GM19023 (cell line): ENCODE results near the gene FEM1C.

ENCODE experiments used
- ATAC-seq: cut with Tn5 transposase; IDR thresholded peaks from one replicate; pipeline ENCODE4 v1.9.1; 2021; ENCODE audit warnings: mild to moderate bottlenecking, moderate library complexity; ENCODE audit not compliant: unreplicated experiment

Gene FEM1C

DNA sequence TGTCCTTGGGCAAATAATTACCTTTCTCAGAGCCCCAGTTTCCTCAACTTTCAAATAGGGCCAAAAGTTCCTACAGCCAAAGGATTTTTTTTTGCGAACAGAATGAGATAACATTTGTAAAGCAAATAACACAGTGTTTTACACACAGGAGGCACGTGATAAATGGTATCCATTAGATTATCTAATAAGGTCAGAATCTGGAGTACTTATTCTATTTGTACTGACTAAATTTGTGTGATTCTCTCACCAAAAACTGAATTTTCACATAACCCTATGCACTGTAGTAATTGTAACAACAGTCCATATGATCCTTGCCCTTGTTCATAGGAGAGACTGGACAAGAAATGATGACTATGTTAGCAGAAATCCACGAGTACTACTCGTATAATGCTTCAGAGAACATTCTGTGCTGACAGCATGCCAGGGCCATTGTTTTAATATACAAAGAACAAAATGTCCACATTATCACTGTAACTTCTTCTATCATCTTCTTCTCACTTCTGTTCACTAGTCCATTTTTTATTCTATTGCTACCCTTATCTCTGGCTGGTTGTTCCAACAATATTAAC lies 13.9 kb upstream of the FEM1C start:
- no peak for ATAC-seq

DNA sequence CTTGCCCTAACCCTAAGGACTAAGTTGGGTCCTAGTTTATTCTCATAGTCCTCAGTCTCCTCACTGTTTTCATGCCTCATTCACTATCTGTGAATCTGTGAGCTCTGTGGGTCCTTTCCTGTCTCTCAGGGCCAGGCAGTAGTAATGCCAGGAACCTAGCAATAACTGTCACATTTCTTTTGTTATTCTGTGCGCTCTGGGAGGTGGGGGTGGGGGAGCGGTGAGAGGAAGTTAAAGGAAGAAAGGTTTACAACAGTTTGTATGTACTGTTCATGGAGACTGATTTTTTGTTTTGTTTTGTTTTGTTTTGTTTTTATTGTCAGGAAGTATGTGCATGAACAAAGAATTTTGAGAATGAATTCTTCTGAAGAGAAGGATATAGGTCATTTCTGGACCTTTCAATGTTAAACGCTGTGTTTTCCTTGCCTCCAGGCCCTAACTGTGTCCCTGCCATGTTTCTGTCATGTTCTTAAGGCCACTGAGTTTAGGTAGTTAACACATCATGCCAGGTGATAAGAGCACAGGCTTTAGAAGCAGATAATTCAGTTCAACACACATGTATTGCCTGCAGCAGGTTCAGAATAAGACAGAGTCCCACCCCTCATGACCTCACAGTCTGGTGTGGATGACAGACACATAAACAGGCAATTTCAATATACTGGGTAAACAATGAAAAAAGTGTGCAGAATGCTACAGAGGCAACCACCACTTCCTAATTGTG lies 13.3 kb upstream of the FEM1C start:
- no peak for ATAC-seq

DNA sequence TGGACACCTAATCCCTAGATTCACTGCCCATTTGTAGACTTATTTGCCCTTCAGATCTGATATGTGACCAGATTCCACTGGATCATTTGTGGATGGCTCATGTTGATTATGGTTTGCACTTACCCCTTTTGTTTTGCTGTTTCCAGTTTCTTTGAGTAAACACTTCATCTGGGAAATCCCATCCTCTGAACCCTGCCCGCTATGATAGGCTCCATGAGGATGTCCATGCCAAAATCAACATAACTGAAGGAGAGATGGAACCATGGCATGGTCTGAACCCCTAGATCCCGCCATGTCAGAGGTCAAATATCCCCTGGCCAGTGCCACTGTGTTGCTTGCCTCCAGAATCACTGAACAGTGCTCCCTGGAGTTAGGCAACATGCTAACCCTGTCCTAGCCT lies 11.7 kb upstream of the FEM1C start:
- ATAC-seq: no peak

DNA sequence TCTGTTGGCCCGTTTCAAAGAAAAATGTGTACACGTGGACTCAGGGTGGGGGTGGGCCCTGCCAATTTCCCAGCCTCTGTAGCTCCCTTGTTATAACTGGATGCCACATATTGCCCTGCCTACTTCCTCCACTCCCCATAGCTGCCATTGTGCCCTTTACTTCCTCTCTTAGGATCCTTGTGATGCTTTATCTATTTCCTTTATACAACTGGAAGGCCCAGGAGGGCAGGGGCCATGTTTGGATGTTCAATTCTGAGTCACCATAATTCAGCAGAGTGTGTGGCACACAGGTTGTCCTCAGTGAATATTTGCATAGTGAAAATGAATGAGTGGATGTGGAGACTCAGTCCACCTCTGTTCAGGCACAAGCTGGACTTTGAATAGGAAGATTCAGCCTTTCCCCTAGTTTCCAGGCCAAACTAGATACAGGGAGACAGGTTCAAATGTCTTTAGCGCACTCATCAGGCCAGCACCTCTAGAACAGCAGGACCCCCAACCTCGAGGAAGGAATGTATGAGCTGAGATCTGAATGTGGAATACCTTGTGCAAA lies 10.6 kb upstream of the FEM1C start:
- ATAC-seq: no peak

DNA sequence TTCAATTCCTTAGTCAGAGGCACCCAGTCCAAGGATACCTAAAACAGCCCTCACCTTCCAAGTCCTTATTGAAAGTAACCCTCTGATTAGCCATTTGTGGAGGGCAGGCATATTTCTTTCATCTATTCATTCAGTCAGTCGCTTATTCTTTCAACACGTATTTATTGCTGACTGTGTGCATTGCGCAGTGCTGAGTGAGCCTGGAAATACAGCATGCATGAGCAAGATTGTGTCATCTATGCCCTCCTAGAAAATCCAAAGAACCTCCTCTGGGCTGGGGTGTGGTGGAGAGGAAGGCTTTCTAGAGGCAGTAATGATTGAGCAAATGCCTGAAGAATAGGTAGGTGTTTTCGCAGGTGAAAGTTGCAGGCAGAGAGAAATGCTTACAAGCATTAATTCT lies 8.5 kb upstream of the FEM1C start:
- ATAC-seq: no peak

DNA sequence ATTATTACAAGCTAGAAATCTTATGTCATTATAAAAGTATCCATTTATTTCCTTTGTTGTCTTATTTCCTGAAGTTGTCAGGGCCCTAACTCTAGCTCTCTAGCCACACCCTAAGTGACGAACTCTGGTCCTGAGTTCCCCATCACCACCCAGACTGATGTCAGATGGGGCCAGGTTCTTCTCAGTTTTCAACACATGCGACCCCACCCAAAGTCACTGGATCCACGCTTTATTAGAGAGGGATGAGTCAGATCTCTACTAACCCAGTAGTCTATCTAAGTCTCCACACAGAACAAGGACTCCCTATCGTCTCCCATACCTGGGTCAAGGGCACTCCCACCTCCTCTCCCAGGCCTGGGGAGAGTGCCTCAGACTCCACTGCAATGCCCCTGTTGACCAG lies 6.8 kb upstream of the FEM1C start:
- ATAC-seq: no peak

DNA sequence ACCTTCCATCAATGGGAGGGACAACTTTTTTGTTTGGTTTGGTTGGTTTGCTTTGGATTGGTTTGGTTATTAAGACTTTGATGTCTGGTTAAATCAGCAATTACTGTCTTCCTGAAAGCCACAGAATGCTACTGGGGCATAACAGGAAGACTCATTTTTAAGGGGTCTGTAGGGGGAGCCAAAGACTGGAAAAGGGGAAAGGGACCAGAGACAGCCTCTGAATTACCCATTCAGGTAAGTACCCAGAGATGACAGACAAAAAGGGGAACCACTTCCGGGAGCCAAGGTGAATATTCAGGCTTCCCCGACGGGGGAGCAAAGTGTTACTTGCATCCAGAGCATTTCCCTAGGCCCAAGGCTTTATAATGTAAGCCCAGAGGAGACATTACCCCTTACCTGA lies 4.6 kb upstream of the FEM1C start:
- ATAC-seq: no peak

DNA sequence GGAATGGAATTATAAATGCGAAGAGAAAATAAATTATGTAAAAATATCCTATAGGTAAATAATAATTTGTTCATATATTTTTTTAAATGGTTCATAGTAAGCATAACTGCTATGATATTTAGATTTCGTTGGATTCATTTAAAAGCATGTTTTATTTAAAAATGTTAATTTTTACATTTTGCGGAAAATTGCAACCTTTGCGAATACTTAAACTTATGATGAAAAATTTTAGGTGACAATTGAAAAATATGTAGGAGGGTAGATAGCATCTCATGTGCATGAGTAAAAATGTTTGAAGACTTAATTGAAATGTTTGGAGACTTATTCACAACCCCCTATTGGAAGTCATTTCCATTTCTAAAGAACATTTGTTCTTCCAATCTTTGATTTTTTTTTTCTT lies 4.1 kb upstream of the FEM1C start:
- ATAC-seq: no peak

DNA sequence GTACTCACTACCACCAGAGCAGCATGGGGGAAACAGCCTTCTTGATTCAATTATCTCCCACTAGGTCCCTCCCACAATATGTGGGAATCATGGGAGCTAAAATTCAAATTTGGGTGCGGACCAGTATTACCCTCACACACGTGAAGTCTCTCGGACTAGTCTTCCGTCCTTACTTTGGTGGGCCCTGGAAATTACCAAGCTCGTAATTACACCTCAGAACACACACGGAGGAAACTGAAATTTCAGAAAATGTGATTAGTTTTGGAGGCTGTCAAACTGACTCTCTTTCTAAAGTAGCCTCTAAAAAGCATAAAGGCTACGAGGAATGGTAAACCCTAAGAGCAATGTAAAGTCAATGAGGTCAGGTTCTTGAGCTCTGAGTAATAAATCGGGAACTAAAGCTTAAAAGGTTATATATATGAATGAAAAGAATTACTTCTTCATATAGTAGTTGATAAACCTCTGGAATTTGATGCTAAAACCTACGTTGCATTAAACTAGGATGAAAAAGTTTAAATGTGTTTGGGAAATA lies 842 bp upstream of the FEM1C start:
- ATAC-seq: no peak

DNA sequence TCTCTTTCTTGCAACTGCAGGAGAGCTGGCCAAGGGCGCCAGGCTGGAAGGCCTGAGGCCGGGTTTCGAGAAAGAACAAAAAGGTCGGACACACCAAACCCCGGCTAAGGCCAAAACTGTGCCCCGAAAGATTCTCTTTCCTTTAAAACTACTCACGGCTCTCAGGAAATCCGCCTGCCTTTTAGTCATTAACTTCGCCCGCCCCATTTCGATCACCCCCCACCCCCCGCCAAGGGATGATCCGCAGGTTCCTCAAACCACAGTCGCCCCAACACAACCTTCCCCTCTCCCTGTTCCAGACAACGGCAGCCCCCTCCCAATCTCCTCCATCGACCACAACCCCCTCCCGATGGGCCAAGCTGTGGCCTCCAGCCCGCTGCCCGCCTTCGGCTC lies 536 bp downstream of the FEM1C start:
- no peak for ATAC-seq

DNA sequence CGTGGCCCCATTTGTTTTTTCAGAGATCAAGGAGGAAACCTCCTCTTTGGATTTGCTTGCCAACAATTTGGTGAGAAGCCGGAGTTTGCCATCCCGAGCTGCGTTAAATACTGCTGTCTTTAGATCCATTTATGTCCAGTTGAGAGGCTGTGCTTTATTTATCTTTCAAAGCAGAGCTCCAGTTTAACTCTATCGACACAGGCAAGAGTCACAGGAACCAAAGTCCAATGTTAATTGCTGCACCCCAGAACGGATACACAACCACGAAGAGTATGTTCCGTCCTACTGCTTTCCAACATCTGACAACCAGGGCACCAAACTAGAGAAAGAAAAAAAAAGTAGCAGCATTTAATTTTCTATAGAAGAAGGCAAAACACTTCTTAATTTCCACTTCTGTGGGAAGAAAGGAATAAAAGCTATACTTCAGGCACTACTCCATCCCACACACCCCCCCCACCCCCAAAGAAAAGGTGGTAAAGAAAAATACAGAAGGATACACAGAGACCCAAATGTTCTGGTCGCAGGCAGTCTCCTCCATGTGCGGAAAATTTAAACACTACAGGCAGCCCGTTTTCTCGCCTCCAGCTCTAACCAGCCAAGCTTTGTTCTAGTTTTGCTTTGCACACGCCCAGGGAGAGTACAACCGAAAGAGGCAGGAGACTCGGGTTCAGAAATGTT lies 1.1 kb downstream of the FEM1C start:
- peak; percentile 28 for ATAC-seq

DNA sequence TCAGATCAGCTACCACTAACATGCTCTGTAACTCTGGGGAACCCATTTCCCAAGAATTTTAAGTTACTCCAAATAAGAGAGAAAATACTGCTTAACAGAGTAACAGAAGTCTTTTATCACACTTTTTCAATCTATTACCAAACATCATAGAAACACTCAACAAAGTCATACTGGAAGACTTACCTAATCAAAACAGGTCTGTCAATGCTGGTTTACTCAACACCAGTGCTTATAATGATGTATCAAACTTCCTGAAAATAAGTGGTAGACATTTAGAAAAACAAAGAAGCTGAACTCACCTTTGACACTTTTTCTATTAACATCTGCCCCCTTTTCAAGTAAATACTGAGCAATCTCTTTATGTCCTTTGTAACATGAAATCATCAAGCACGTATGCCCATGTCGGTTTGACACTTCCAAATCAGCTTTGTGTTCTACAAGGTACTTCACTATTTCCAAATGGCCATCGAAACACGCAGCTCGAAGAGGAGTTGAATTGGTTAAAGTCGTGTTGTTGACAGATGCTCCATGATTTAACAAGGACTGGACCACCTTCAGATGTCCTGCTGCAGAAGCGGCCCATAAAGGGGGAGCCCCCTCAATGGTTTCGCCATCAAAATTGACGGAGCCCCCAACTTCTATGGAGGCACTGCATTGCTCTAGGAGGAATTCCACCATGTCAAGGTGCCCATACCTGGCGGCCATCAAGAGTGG lies 1.8 kb downstream of the FEM1C start:
- ATAC-seq: no peak

DNA sequence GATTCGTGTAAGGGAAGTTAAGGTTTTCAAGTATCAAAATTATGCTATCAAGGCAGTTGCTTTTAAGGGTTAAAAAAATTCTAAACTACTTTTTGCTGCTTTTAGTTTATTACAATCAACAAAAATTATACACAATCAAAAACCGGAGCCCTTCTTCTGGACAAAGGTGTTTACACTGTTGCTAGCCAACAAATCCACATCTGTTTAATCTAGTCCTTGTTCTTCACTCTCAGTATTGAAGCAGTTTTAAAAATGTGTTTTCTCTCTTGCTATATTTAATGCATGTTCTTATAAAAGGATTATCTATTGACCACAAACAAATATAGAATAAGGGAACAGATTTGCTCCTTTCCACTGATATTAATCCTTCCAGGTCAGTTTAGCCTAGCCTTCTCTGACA lies 2.5 kb downstream of the FEM1C start:
- no peak for ATAC-seq

DNA sequence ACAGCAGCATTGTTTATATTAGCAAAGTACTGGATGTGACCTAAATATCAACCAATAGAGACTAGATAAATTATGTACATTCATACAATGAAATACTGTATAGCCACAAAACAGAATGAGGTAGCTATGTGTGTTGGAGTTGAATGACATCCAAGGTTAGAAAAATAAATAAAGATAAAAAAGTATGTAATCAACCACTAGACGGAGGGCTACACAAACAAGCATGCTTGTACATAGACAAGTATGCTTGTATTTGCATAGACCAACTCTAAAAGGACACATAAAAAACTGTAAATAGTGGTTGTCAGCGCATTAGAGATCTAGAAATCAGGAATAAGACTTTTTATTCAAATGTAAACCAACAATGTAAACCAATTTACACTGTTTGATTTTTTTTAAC lies 3.0 kb downstream of the FEM1C start:
- ATAC-seq: no peak

DNA sequence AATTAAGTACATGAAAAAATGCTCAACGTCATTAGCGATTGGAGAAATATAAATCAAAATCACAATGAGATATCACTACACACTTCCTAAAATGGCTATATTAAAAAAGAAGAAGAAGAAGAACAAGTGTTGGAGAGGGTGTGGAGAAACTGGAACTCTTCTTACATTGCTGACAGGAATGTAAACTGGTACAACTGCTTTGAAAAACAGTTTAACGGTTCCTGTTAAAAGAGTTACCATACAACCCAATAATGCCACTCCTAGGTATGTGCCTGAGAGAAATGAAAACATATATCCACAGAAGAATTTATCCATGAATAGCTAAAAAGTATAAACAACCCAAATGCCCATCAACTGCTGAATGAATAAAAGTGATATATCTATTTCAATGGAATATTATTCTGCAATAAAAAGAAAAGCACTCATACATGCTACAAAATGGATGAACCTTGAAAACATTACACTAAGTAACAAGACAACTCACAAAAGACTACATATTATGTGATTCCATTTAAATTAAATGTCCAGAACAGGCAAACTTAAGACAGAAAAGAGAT lies 9.0 kb downstream of the FEM1C start:
- no peak for ATAC-seq

DNA sequence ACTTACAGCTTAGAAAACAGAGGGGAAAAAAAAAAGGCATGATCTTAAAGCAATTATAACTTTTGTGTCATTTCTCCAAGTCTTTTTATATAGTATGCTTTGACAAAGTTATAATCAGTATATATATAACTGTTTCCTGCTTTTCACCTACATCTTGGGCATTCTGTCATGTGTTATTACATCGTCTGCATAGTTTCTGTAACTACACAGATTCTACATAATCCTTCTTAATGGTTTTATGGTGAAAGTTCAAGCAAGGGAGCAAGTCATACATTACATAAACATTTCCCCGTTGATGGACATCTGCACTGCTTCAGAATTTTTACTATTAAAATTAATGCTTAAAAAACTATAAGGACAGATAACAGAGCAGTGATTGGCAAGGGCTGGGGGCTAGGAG lies 12.1 kb downstream of the FEM1C start:
- no peak for ATAC-seq

DNA sequence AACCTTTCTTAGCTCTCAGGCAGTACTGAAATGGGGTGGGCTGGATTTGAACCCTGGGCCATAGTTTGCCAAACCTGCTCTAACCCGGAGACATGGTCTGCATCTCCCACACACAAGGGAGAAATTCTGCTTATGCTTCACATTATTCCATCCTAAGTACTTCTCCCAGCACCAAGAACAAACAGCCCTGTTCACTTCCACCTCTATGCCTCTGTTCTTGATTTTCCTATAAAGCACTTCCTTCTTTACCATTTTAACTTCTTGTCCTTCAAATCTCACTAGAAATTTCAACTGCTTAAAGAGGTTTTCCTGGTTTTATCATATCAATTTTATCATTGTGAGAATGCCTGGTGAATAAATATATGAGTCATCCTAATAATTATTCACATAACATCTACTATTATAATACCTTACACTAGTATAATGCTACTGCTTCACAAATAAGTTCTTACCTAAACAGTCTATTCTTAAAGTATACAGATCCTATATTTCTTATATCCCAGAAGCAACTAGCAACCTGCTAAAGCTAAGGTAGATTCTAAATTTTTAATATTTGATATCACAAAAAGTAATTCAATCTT lies 12.7 kb downstream of the FEM1C start:
- ATAC-seq: no peak

DNA sequence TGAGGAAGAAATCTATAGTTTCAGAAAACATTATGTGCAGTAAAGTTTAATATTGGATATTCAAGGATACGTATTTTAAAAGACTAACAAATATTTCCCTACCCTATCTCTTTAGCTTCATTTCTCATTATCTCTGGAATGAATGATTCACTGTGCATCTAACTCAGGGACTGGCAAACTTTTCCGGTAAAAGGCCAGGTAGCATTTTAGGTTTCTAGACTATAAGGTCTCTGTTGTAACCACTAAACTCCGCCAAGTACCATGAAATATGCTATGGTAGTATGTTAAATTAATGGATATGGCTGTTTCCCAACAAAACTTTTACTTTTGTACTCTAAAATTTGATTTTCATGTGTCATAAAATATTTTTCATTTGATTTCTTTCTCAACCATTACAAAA lies 13.2 kb downstream of the FEM1C start:
- ATAC-seq: no peak

DNA sequence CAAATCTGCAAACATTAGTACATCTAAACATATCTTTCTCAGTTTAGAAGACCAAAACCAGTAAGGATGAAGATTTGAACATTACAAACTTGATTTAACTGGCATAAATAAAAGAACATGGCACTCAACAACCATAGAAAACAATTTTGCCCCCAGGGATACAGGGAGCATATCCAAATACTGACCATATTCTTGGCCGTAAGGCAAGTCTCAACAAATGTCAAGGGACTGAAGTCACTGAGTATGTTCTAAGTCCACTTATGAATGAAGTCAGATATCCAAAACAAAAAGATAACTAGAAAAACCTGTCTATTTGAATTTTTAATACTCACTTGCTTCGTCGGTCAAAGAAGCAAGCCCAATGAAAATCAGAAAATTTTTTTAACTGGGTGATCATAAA lies 14.1 kb downstream of the FEM1C start:
- no peak for ATAC-seq

DNA sequence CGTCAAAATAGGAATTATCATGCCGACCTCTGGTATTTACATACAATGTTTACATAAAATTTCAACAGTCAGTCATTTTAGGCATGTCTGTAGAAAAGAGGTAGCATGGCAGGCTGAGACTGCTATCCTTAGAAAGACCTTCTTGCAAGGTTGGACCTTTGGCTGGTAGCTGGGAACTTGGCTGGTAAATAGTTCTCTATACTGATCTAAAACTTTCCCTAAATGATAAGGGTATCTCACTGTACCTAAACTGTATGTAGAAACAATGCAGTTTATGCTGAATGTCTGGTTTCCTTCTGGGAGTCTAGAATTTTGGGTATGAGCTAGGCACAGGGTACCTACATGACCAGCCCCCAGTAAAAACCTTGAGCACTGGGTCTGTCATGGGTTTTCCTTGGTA lies 18.0 kb downstream of the FEM1C start:
- ATAC-seq: no peak
